OCI-LY1 (cell line): ENCODE measurements around the gene SMLR1.

ENCODE experiments used
- H2AFZ ChIP-seq: fragments of 200-600 bp; sonication (generic), shearing (Covaris generic); 2 replicates; pipeline ENCODE4 v1.6.0; 2014; ENCODE audit warnings: antibody characterized with exemption, mild to moderate bottlenecking, low read length
- H3F3A ChIP-seq: fragments of 200-600 bp; sonication (generic), shearing (Covaris generic); 2 replicates; pipeline ENCODE4 v1.6.0; 2014; ENCODE audit warnings: mild to moderate bottlenecking, antibody characterized with exemption, low read length, moderate library complexity; ENCODE audit not compliant: insufficient read depth
- H3K27ac ChIP-seq: fragments of 200-600 bp; sonication (generic); 2 replicates; pipeline ENCODE4 v1.5.1; 2014; ENCODE audit warnings: low read length, mixed run types, mild to moderate bottlenecking, low read depth; ENCODE audit not compliant: poor library complexity, severe bottlenecking
- H3K27me3 ChIP-seq: fragments of 200-600 bp; sonication (generic); 2 replicates; pipeline ENCODE4 v1.6.0; 2014; ENCODE audit warnings: antibody characterized with exemption, mild to moderate bottlenecking, low read length, moderate library complexity; ENCODE audit not compliant: insufficient read depth
- H3K36me3 ChIP-seq: fragments of 200-600 bp; sonication (generic); 2 replicates; pipeline ENCODE4 v1.6.1; 2014; ENCODE audit warnings: mild to moderate bottlenecking, antibody characterized with exemption, low read length, moderate library complexity, mixed read lengths; ENCODE audit not compliant: insufficient read depth
- H3K4me1 ChIP-seq: fragments of 200-600 bp; sonication (generic); 2 replicates; pipeline ENCODE4 v1.5.1; 2014; ENCODE audit warnings: mild to moderate bottlenecking, low read length, moderate library complexity; ENCODE audit not compliant: insufficient read depth, severe bottlenecking
- H3K4me2 ChIP-seq: fragments of 200-600 bp; sonication (generic), shearing (Covaris generic); 2 replicates; pipeline ENCODE4 v1.6.1; 2014; ENCODE audit warnings: low read length
- H3K4me3 ChIP-seq: fragments of 200-600 bp; sonication (generic); 2 replicates; pipeline ENCODE4 v1.5.1; 2014; ENCODE audit warnings: low read length, low read depth, mild to moderate bottlenecking, mixed read lengths; ENCODE audit not compliant: poor library complexity, severe bottlenecking
- H3K79me2 ChIP-seq: fragments of 200-600 bp; shearing (Covaris generic); 2 replicates; pipeline ENCODE4 v1.6.1; 2016; ENCODE audit warnings: mixed run types, low read length, mixed read lengths; ENCODE audit not compliant: insufficient read depth
- H3K9ac ChIP-seq: fragments of 200-600 bp; sonication (generic), shearing (Covaris generic); 2 replicates; pipeline ENCODE4 v1.6.1; 2014; ENCODE audit warnings: mild to moderate bottlenecking, low read length, mixed read lengths
- H3K9me2 ChIP-seq: fragments of 200-600 bp; sonication (generic), shearing (Covaris generic); 2 replicates; pipeline ENCODE4 v1.6.1; 2014; ENCODE audit warnings: low read depth, mild to moderate bottlenecking, low read length, mixed read lengths
- H3K9me3 ChIP-seq: fragments of 200-600 bp; shearing (Covaris generic); 2 replicates; pipeline ENCODE4 v1.6.1; 2014; ENCODE audit warnings: low read length, mixed read lengths
- H4K20me1 ChIP-seq: fragments of 200-600 bp; sonication (generic), shearing (Covaris generic); 2 replicates; pipeline ENCODE4 v1.6.0; 2016; ENCODE audit warnings: mild to moderate bottlenecking, low read length; ENCODE audit not compliant: insufficient read depth
- CTCF ChIP-seq: fragments of 200-600 bp; sonication (generic), shearing (Covaris generic); IDR thresholded peaks from 2 replicates; pipeline ENCODE4 v1.5.1; 2017; ENCODE audit warnings: mild to moderate bottlenecking, antibody characterized with exemption, low read length, moderate library complexity, mixed read lengths
- EZH2 ChIP-seq: fragments of 200-600 bp; sonication (generic), shearing (Covaris generic); IDR thresholded peaks from 2 replicates; pipeline ENCODE4 v1.8.0; 2017; ENCODE audit warnings: borderline replicate concordance, mixed run types, mild to moderate bottlenecking, antibody characterized with exemption, low read length, moderate library complexity, mixed read lengths

The SMLR1 gene

GRCh38 chr6:130885392-130886192, 58.4 kb downstream of the SMLR1 start:
- no peaks in the 10 kb centered on the region for H3K27me3 ChIP-seq
- no peak overlapping the region for H2AFZ ChIP-seq
- H3K9me3 ChIP-seq = no peaks in the 10 kb centered on the region
- H3K36me3 ChIP-seq = no peaks in the 10 kb centered on the region
- peak; percentile 88 for TF ChIP-seq CTCF
- no peak for TF ChIP-seq EZH2
- H4K20me1 ChIP-seq = 0 out of 2 replicates have a peak, but pooled peaks cover 2% of the 10 kb centered on the region
- H3F3A ChIP-seq = no peaks in the 10 kb centered on the region
- no peak overlapping the region for H3K4me3 ChIP-seq
- no peak overlapping the region for H3K27ac ChIP-seq
- no peaks in the 10 kb centered on the region for H3K4me1 ChIP-seq
- H3K4me2 ChIP-seq = no peak overlapping the region
- no peaks in the 10 kb centered on the region for H3K9me2 ChIP-seq
- no peaks in the 10 kb centered on the region for H3K79me2 ChIP-seq
- H3K9ac ChIP-seq = no peak overlapping the region
